K562 (cell line): Measurements from ENCODE around the gene PCK2. TPM values are rescaled to one million over a fixed set of nuclear protein-coding genes. Genes with fewer than 3 reads are reported as not detected.

Experiments
- BCLAF1 ChIP-seq, 2 experiments: fragments of 450-650 bp in 1 of 2; IDR thresholded peaks; 2 replicates each; pipeline ENCODE4 v1.6.1; 2011 to 2017; ENCODE audit warnings: low read depth in 2 of 2, antibody characterized with exemption in 1 of 2, borderline replicate concordance in 1 of 2, low read length in 1 of 2, mild to moderate bottlenecking in 1 of 2, mixed read lengths in 1 of 2; ENCODE audit not compliant: control insufficient read depth in 1 of 2
- CTCFL ChIP-seq: IDR thresholded peaks from 2 replicates; pipeline ENCODE4 v1.6.1; 2011; ENCODE audit warnings: borderline replicate concordance, low read depth, mild to moderate bottlenecking, moderate library complexity, low read length; ENCODE audit not compliant: insufficient read depth, poor library complexity, severe bottlenecking
- E2F3 ChIP-seq: fragments of 250-450 bp; sonication (Bioruptor Pico); IDR thresholded peaks from 2 replicates; pipeline ENCODE4 v1.4.0; 2020; ENCODE audit warnings: mild to moderate bottlenecking
- IRF2 ChIP-seq: sonication (generic); formaldehyde crosslinking; IDR thresholded peaks from 2 replicates; pipeline ENCODE4 v1.8.1; 2022; ENCODE audit warnings: mild to moderate bottlenecking, missing genetic modification reagents
- KLF16 ChIP-seq: IDR thresholded peaks from 2 replicates; pipeline ENCODE4 v1.6.1; 2016; ENCODE audit warnings: antibody characterized with exemption
- MEF2D ChIP-seq: conservative IDR thresholded peaks from 2 replicates; pipeline ENCODE4 v1.6.1; 2016; ENCODE audit warnings: low read depth, missing genetic modification characterization, missing compliant biosample characterization
- NCOA1 ChIP-seq: fragments of 450-650 bp; IDR thresholded peaks from 2 replicates; pipeline ENCODE4 v1.6.1; 2016; ENCODE audit warnings: low read depth
- NCOA6 ChIP-seq: fragments of 450-650 bp; IDR thresholded peaks from 2 replicates; pipeline ENCODE4 v1.6.1; 2017; ENCODE audit warnings: mild to moderate bottlenecking
- THAP7 ChIP-seq: fragments of 250-450 bp; sonication (Bioruptor Pico); IDR thresholded peaks from 2 replicates; pipeline ENCODE4 v1.5.0; 2021
- THRB ChIP-seq: fragments of 450-650 bp; formaldehyde crosslinking; conservative IDR thresholded peaks from 2 replicates; pipeline ENCODE4 v1.4.0; 2022; ENCODE audit warnings: mild to moderate bottlenecking, missing genetic modification characterization
- VEZF1 ChIP-seq: fragments of 200-800 bp; sonication (Bioruptor generic); IDR thresholded peaks from 2 replicates; pipeline ENCODE4 v1.6.1; 2017; ENCODE audit warnings: missing genetic modification characterization, missing compliant biosample characterization
- ZBTB1 ChIP-seq: sonication (generic); formaldehyde crosslinking; IDR thresholded peaks from 2 replicates; pipeline ENCODE4 v1.8.1; 2023; ENCODE audit warnings: missing genetic modification reagents, low read depth, mild to moderate bottlenecking, borderline replicate concordance
- ZNF239 ChIP-seq: fragments of 250-450 bp; sonication (Bioruptor Pico); IDR thresholded peaks from 2 replicates; pipeline ENCODE4 v1.4.0; 2020; ENCODE audit warnings: mild to moderate bottlenecking
- ZNF511 ChIP-seq: sonication (generic); formaldehyde crosslinking; IDR thresholded peaks from 2 replicates; pipeline ENCODE4 v1.8.0; 2022; ENCODE audit warnings: mild to moderate bottlenecking, missing genetic modification reagents
- ZNF75A ChIP-seq: fragments of 450-650 bp; formaldehyde crosslinking; IDR thresholded peaks from 2 replicates; pipeline ENCODE4 v1.4.0; 2020; ENCODE audit warnings: mild to moderate bottlenecking
- ZNF77 ChIP-seq: fragments of 250-450 bp; sonication (Bioruptor Pico); IDR thresholded peaks from 2 replicates; pipeline ENCODE4 v1.5.0; 2020
- polyA plus RNA-seq, 8 experiments: library from polyadenylated mRNA; depleted of rRNA in 4 of 8; stranded (reverse) in 5 of 8; unstranded in 3 of 8; fragments of >200 nt; fragmentation: Nextera tagmentation in 2 of 8; fragmentation: Illumina TruSeq in 1 of 8; extraction: Ambion mirVana in 2 of 8; extraction: Trizol in 1 of 8; gene quantifications; 2 replicates each; pipeline versions ENCODE4 v1.2.1 to v1.2.3, GENCODE V29; 2011 to 2014; ENCODE audit warnings: inconsistent platforms in 1 of 8, missing spikeins in 1 of 8
- total RNA-seq, 7 experiments: library from RNA; depleted of rRNA in 6 of 7; stranded (reverse); fragments of >200 nt in 6 of 7; fragmentation: Illumina TruSeq in 2 of 7; extraction: Trizol in 2 of 7; gene quantifications; 2 replicates each; pipeline versions ENCODE4 v1.2.1 to v1.2.3, GENCODE V29; 2011 to 2021; ENCODE audit warnings: low replicate concordance in 1 of 7

Gene PCK2
- total and polyA plus RNA-seq, 9 of the 15 experiments (the other 6 are each of a cell fraction or from before 2014, with no cell fraction given), result 3.3 to 60.9 (median 30.4) TPM

- 0 out of 2 replicates have a peak, but pooled peaks have one; percentile 31 for TF ChIP-seq THRB (CRISPR knock-in tag)
- TF ChIP-seq THAP7 (CRISPR knock-in tag), result 0 out of 2 replicates have a peak, but pooled peaks have one; percentile 36
- TF ChIP-seq ZNF511 (CRISPR knock-in tag), result peak; percentile 57; the same call in 1 of the 2 replicates
- TF ChIP-seq CTCFL, result no peak
- TF ChIP-seq MEF2D (tag), result no peak
- 0 out of 2 replicates have a peak, but pooled peaks have one; percentile 30 for TF ChIP-seq NCOA1
- no peak for TF ChIP-seq ZBTB1 (CRISPR knock-in tag)
- TF ChIP-seq ZNF239 (CRISPR knock-in tag), result peak; percentile 73
- TF ChIP-seq VEZF1 (CRISPR knock-in tag), result peak; percentile 78
- no peak for TF ChIP-seq KLF16
- TF ChIP-seq E2F3, result no peak
- no peak for TF ChIP-seq ZNF75A
- TF ChIP-seq BCLAF1 (IDR thresholded peaks at IDR 0.05; ENCODE audit: borderline replicate concordance in 1 of 2, control insufficient read depth in 1 of 2, low read depth in 2 of 2, low read length in 1 of 2), result no peak
- TF ChIP-seq IRF2 (CRISPR knock-in tag), result no peak
- 0 out of 2 replicates have a peak, but pooled peaks have one; percentile 24 for TF ChIP-seq NCOA6
- no peak for TF ChIP-seq ZNF77
These were observed 19.9 kb downstream of the PCK2 start (continued) for GRCh38 chr14:24113801-24114531.
